SK-N-SH treated with all-trans-retinoic acid at 6 μM for 48 hours (cell line): ENCODE results near the gene DIP2C.

Experiments used
- CREB5 ChIP-seq: fragments of 250-450 bp; sonication (Bioruptor Pico); IDR thresholded peaks from 2 replicates; pipeline ENCODE4 v1.5.1; 2020; ENCODE audit warnings: low read depth, mild to moderate bottlenecking, moderate library complexity
- RARB ChIP-seq: fragments of 250-450 bp; sonication (Bioruptor Pico); IDR thresholded peaks from 2 replicates; pipeline ENCODE4 v1.8.0; 2021; ENCODE audit warnings: mild to moderate bottlenecking, moderate library complexity

- TF ChIP-seq RARB (CRISPR knock-in tag) (no peak), CREB5 (CRISPR knock-in tag) (no peak)
Observed at GRCh38 chr10:538895-539294, 150.6 kb downstream of the DIP2C start.
